Measurements from ENCODE around the gene SAMD4A.
"Not testable (repeated sequence)": the region's sequence is repeated elsewhere in the genome, so short reads cannot be mapped to it uniquely, and the experiment has no call there.

SAMD4A gene

GRCh38 chr14:54606631-54607133 is 39.8 kb downstream of the SAMD4A start:
- no peak overlapping the region for H3K9ac ChIP-seq (ENCODE audit: low read depth, low read length)
- no peak overlapping the region for H3K4me3 ChIP-seq (ENCODE audit: low read depth, low read length)
- H3K36me3 ChIP-seq (ENCODE audit: control insufficient read depth, insufficient read depth, low read length), result no peaks in the 10 kb centered on the region

GRCh38 chr14:54609576-54609975 is 42.6 kb downstream of the SAMD4A start:
- Histone ChIP-seq H3K27me3 (ENCODE audit: control insufficient read depth, insufficient read depth, low read length) (no peaks in the 10 kb centered on the region), H3K9me3 (ENCODE audit: control insufficient read depth, insufficient read depth, low read length) (no peaks in the 10 kb centered on the region), H3K9ac (ENCODE audit: low read depth, low read length) (no peak overlapping the region), H3K36me3 (ENCODE audit: control insufficient read depth, insufficient read depth, low read length) (no peaks in the 10 kb centered on the region), H3K4me3 (ENCODE audit: low read depth, low read length) (no peak overlapping the region), H3K4me1 (ENCODE audit: control insufficient read depth, insufficient read depth, low read length) (peaks cover 3% of the 10 kb centered on the region)

More at GRCh38 chr14:54606631-54607133, 39.8 kb downstream of the SAMD4A start:
- H3K27me3 ChIP-seq (ENCODE audit: control insufficient read depth, insufficient read depth, low read length), result no peaks in the 10 kb centered on the region
- no peaks in the 10 kb centered on the region for H3K9me3 ChIP-seq (ENCODE audit: control insufficient read depth, insufficient read depth, low read length)
- peaks cover 3% of the 10 kb centered on the region for H3K4me1 ChIP-seq (ENCODE audit: control insufficient read depth, insufficient read depth, low read length)

- no peaks in the 10 kb centered on the region for H3K36me3 ChIP-seq (ENCODE audit: control insufficient read depth, insufficient read depth, low read length)
- no peaks in the 10 kb centered on the region for H3K9me3 ChIP-seq (ENCODE audit: control insufficient read depth, insufficient read depth, low read length)
- no peaks in the 10 kb centered on the region for H3K27me3 ChIP-seq (ENCODE audit: control insufficient read depth, insufficient read depth, low read length)
- H3K4me1 ChIP-seq (ENCODE audit: control insufficient read depth, insufficient read depth, low read length), result peaks cover 3% of the 10 kb centered on the region
- H3K9ac ChIP-seq (ENCODE audit: low read depth, low read length), result no peak overlapping the region
- no peak overlapping the region for H3K4me3 ChIP-seq (ENCODE audit: low read depth, low read length)
Observed at GRCh38 chr14:54610051-54610977, 43.4 kb downstream of the SAMD4A start.

GRCh38 chr14:54614296-54614695 is 47.4 kb downstream of the SAMD4A start:
- H3K9me3 ChIP-seq (ENCODE audit: control insufficient read depth, insufficient read depth, low read length), result no peaks in the 10 kb centered on the region
- no peak overlapping the region for H3K9ac ChIP-seq (ENCODE audit: low read depth, low read length)
- no peak overlapping the region for H3K4me3 ChIP-seq (ENCODE audit: low read depth, low read length)
- no peaks in the 10 kb centered on the region for H3K4me1 ChIP-seq (ENCODE audit: control insufficient read depth, insufficient read depth, low read length)
- H3K36me3 ChIP-seq (ENCODE audit: control insufficient read depth, insufficient read depth, low read length), result no peaks in the 10 kb centered on the region
- no peaks in the 10 kb centered on the region for H3K27me3 ChIP-seq (ENCODE audit: control insufficient read depth, insufficient read depth, low read length)

GRCh38 chr14:54617467-54617866 is 50.5 kb downstream of the SAMD4A start:
- Histone ChIP-seq H3K36me3 (ENCODE audit: control insufficient read depth, insufficient read depth, low read length) (no peaks in the 10 kb centered on the region), H3K4me3 (ENCODE audit: low read depth, low read length) (no peak overlapping the region), H3K9me3 (ENCODE audit: control insufficient read depth, insufficient read depth, low read length) (no peaks in the 10 kb centered on the region), H3K4me1 (ENCODE audit: control insufficient read depth, insufficient read depth, low read length) (no peaks in the 10 kb centered on the region), H3K9ac (ENCODE audit: low read depth, low read length) (no peak overlapping the region), H3K27me3 (ENCODE audit: control insufficient read depth, insufficient read depth, low read length) (no peaks in the 10 kb centered on the region)

GRCh38 chr14:54621686-54622085 is 54.8 kb downstream of the SAMD4A start:
- Histone ChIP-seq H3K9ac (ENCODE audit: low read depth, low read length) (no peak overlapping the region), H3K4me1 (ENCODE audit: control insufficient read depth, insufficient read depth, low read length) (peaks cover 11% of the 10 kb centered on the region), H3K9me3 (ENCODE audit: control insufficient read depth, insufficient read depth, low read length) (no peaks in the 10 kb centered on the region), H3K4me3 (ENCODE audit: low read depth, low read length) (no peak overlapping the region), H3K27me3 (ENCODE audit: control insufficient read depth, insufficient read depth, low read length) (no peaks in the 10 kb centered on the region), H3K36me3 (ENCODE audit: control insufficient read depth, insufficient read depth, low read length) (no peaks in the 10 kb centered on the region)

GRCh38 chr14:54622192-54622958 is 55.4 kb downstream of the SAMD4A start:
- H3K4me1 ChIP-seq (ENCODE audit: control insufficient read depth, insufficient read depth, low read length), result peaks cover 13% of the 10 kb centered on the region
- no peaks in the 10 kb centered on the region for H3K9me3 ChIP-seq (ENCODE audit: control insufficient read depth, insufficient read depth, low read length)
- H3K36me3 ChIP-seq (ENCODE audit: control insufficient read depth, insufficient read depth, low read length), result no peaks in the 10 kb centered on the region
- no peak overlapping the region for H3K4me3 ChIP-seq (ENCODE audit: low read depth, low read length)
- H3K27me3 ChIP-seq (ENCODE audit: control insufficient read depth, insufficient read depth, low read length), result no peaks in the 10 kb centered on the region
- H3K9ac ChIP-seq (ENCODE audit: low read depth, low read length), result no peak overlapping the region

- Histone ChIP-seq H3K9ac (ENCODE audit: low read depth, low read length) (no peak overlapping the region), H3K4me1 (ENCODE audit: control insufficient read depth, insufficient read depth, low read length) (peaks cover 18% of the 10 kb centered on the region), H3K27me3 (ENCODE audit: control insufficient read depth, insufficient read depth, low read length) (no peaks in the 10 kb centered on the region), H3K4me3 (ENCODE audit: low read depth, low read length) (no peak overlapping the region), H3K36me3 (ENCODE audit: control insufficient read depth, insufficient read depth, low read length) (no peaks in the 10 kb centered on the region), H3K9me3 (ENCODE audit: control insufficient read depth, insufficient read depth, low read length) (no peaks in the 10 kb centered on the region)
Observed at GRCh38 chr14:54623279-54624004, 56.5 kb downstream of the SAMD4A start.

- H3K36me3 ChIP-seq (ENCODE audit: control insufficient read depth, insufficient read depth, low read length); H3K9me3 ChIP-seq (ENCODE audit: control insufficient read depth, insufficient read depth, low read length); H3K27me3 ChIP-seq (ENCODE audit: control insufficient read depth, insufficient read depth, low read length); H3K4me3 ChIP-seq (ENCODE audit: low read depth, low read length); H3K9ac ChIP-seq (ENCODE audit: low read depth, low read length): not testable (repeated sequence)
- peaks cover 18% of the 10 kb centered on the region for H3K4me1 ChIP-seq (ENCODE audit: control insufficient read depth, insufficient read depth, low read length)
Observed at GRCh38 chr14:54624005-54624358, 57.1 kb downstream of the SAMD4A start.

GRCh38 chr14:54625112-54625511 is 58.2 kb downstream of the SAMD4A start:
- Histone ChIP-seq H3K9ac (ENCODE audit: low read depth, low read length) (no peak overlapping the region), H3K4me3 (ENCODE audit: low read depth, low read length) (no peak overlapping the region), H3K27me3 (ENCODE audit: control insufficient read depth, insufficient read depth, low read length) (no peaks in the 10 kb centered on the region), H3K9me3 (ENCODE audit: control insufficient read depth, insufficient read depth, low read length) (no peaks in the 10 kb centered on the region), H3K36me3 (ENCODE audit: control insufficient read depth, insufficient read depth, low read length) (no peaks in the 10 kb centered on the region), H3K4me1 (ENCODE audit: control insufficient read depth, insufficient read depth, low read length) (peaks cover 18% of the 10 kb centered on the region)

GRCh38 chr14:54627219-54627539 is 60.3 kb downstream of the SAMD4A start:
- no peaks in the 10 kb centered on the region for H3K9me3 ChIP-seq (ENCODE audit: control insufficient read depth, insufficient read depth, low read length)
- H3K9ac ChIP-seq (ENCODE audit: low read depth, low read length), result no peak overlapping the region
- H3K36me3 ChIP-seq (ENCODE audit: control insufficient read depth, insufficient read depth, low read length), result no peaks in the 10 kb centered on the region
- H3K27me3 ChIP-seq (ENCODE audit: control insufficient read depth, insufficient read depth, low read length), result no peaks in the 10 kb centered on the region
- H3K4me1 ChIP-seq (ENCODE audit: control insufficient read depth, insufficient read depth, low read length), result peaks cover 18% of the 10 kb centered on the region
- H3K4me3 ChIP-seq (ENCODE audit: low read depth, low read length), result no peak overlapping the region
